HEK293 (cell line): Measurements from ENCODE around the gene E2F4.

Experiments used
- CTCF ChIP-seq: fragments of 450-650 bp; formaldehyde crosslinking; IDR thresholded peaks from 2 replicates; pipeline ENCODE4 v1.5.1; 2016; ENCODE audit warnings: missing biosample characterization, missing genetic modification characterization
- ZNF837 ChIP-seq: fragments of 450-650 bp; formaldehyde crosslinking; IDR thresholded peaks from 2 replicates; pipeline ENCODE4 v1.5.1; 2016; ENCODE audit warnings: missing biosample characterization, missing genetic modification characterization

DNA sequence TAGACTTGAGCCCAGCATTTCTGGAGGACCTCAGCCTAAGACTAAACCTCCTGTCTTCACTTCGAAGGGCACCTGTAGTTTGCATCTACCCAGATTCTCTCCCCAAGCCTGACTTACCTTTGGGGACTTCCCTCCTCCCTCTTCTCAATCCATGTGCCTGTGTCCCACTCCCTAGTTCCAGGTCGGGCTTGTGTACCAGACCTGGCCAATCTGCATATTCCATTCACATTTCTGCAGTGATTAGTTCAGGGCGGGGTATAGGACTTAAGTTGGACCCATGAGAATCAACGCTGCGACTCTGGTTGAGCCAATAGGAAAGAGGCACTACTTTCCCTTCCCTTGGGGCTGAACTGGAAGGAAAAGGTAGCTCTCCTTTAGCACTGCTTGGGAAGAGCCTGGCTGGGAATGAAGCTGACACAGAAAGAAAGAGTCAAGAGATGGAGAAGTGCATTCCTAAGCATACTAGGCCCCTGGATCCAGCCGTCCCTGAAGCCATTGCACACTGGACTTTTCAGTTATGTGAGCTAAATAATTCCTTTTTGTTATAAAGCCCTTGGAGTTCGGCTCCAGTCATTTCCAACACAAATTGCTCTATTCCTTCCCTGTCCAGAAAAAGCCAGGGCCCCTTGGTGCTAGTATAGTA, 34.7 kb upstream of the E2F4 start:
- no peak for TF ChIP-seq ZNF837 (tag by site-specific recombination)
- no peak for TF ChIP-seq CTCF (tag by site-specific recombination)
